WTC11 (cell line): Measurements from ENCODE around the gene CX3CL1. TPM values are rescaled to one million over a fixed set of nuclear protein-coding genes. Genes with fewer than 3 reads are reported as not detected.
"Not testable (repeated sequence)": the region's sequence is repeated elsewhere in the genome, so short reads cannot be mapped to it uniquely, and the experiment has no call there.

ENCODE experiments used
- ATAC-seq: fragments of 200-7000 bp; cut with Tn5 transposase; 2 replicates; pipeline ENCODE4 v1.10.0; 2021; ENCODE audit warnings: mild to moderate bottlenecking, moderate library complexity
- CTCF ChIA-PET: fragments of 300-600 bp; sonication (Branson Sonifier 250); formaldehyde crosslinking; loops from one replicate; lab custom pipeline; 2021; ENCODE audit warnings: antibody characterized with exemption; lab: Charles Lee
- POLR2A ChIA-PET: fragments of 350-600 bp; sonication (Branson Sonifier 250); formaldehyde crosslinking; loops from one replicate; lab custom pipeline; 2021; ENCODE audit warnings: antibody characterized with exemption; lab: Charles Lee
- DNase-seq: peaks from one replicate; pipeline ENCODE4 v3.0.0; 2021; ENCODE audit warnings: low spot score
- H3K27ac Mint-ChIP-seq: 2 replicates; pipeline ENCODE4 v1.8.0; 2021; ENCODE audit warnings: mixed read lengths
- H3K27me3 Mint-ChIP-seq: 2 replicates; pipeline ENCODE4 v1.8.0; 2021; ENCODE audit warnings: low read depth, mild to moderate bottlenecking, moderate library complexity, mixed read lengths
- H3K36me3 Mint-ChIP-seq: 2 replicates; pipeline ENCODE4 v1.8.0; 2021; ENCODE audit warnings: mixed read lengths
- H3K4me1 Mint-ChIP-seq: 2 replicates; pipeline ENCODE4 v1.8.0; 2022; ENCODE audit warnings: mixed read lengths
- H3K4me3 Mint-ChIP-seq: 2 replicates; pipeline ENCODE4 v1.8.0; 2021; ENCODE audit warnings: mild to moderate bottlenecking, moderate library complexity, mixed read lengths
- H3K9me3 Mint-ChIP-seq: 2 replicates; pipeline ENCODE4 v1.8.0; 2021; ENCODE audit warnings: mixed read lengths
- ATF2 ChIP-seq: sonication (generic); formaldehyde crosslinking; IDR thresholded peaks from 2 replicates; pipeline ENCODE4 v1.8.1; 2022; ENCODE audit warnings: low read depth, missing genetic modification reagents, borderline replicate concordance
- E2F5 ChIP-seq: sonication (generic); formaldehyde crosslinking; IDR thresholded peaks from 2 replicates; pipeline ENCODE4 v1.8.1; 2022; ENCODE audit warnings: mild to moderate bottlenecking, moderate library complexity, missing genetic modification reagents
- ESRRA ChIP-seq: sonication (generic); formaldehyde crosslinking; IDR thresholded peaks from 2 replicates; pipeline ENCODE4 v1.8.1; 2022; ENCODE audit warnings: mild to moderate bottlenecking, missing genetic modification reagents, borderline replicate concordance
- GTF2I ChIP-seq: fragments of 250-450 bp; sonication (Bioruptor Pico); conservative IDR thresholded peaks from 2 replicates; pipeline ENCODE4 v1.4.0; 2021; ENCODE audit warnings: mild to moderate bottlenecking
- JAZF1 ChIP-seq: fragments of 250-450 bp; sonication (Bioruptor Pico); IDR thresholded peaks from 2 replicates; pipeline ENCODE4 v1.9.0; 2021; ENCODE audit warnings: moderate library complexity, mild to moderate bottlenecking, inconsistent platforms
- SMAD3 ChIP-seq: sonication (generic); formaldehyde crosslinking; IDR thresholded peaks from 2 replicates; pipeline ENCODE4 v1.8.0; 2022; ENCODE audit warnings: missing genetic modification reagents, mild to moderate bottlenecking, borderline replicate concordance
- SOX15 ChIP-seq: fragments of 250-450 bp; sonication (Bioruptor Pico); IDR thresholded peaks from 2 replicates; pipeline ENCODE4 v1.9.0; 2021; ENCODE audit warnings: mild to moderate bottlenecking
- USF1 ChIP-seq: sonication (generic); formaldehyde crosslinking; IDR thresholded peaks from 2 replicates; pipeline ENCODE4 v1.8.0; 2022; ENCODE audit warnings: mild to moderate bottlenecking, missing genetic modification reagents
- ZNF263 ChIP-seq: sonication (generic); formaldehyde crosslinking; IDR thresholded peaks from 2 replicates; pipeline ENCODE4 v1.8.1; 2022; ENCODE audit warnings: low read depth, mild to moderate bottlenecking, moderate library complexity, missing genetic modification reagents
- ZNF416 ChIP-seq: fragments of 250-450 bp; sonication (Bioruptor Pico); IDR thresholded peaks from 2 replicates; pipeline ENCODE4 v1.9.0; 2021; ENCODE audit warnings: mild to moderate bottlenecking, inconsistent platforms
- total RNA-seq: library from RNA; stranded (reverse); gene quantifications from 3 replicates; pipeline ENCODE4 v1.2.3, GENCODE V29; 2021

CX3CL1 gene
- total RNA-seq, 1 experiment from 2014 or later = 1.2 TPM

GRCh38 chr16:57341441-57342303 is 30.6 kb upstream of the CX3CL1 start (continued):
- no peak for TF ChIP-seq USF1 (CRISPR knock-in tag)
- TF ChIP-seq GTF2I (CRISPR knock-in tag) = no peak
- TF ChIP-seq E2F5 (CRISPR knock-in tag) = no peak
- TF ChIP-seq SOX15 = no peak

- not testable (repeated sequence) for H3K36me3 Mint-ChIP-seq, H3K9me3 Mint-ChIP-seq, H3K4me1 Mint-ChIP-seq, ATAC-seq, H3K27me3 Mint-ChIP-seq, H3K27ac Mint-ChIP-seq, DNase-seq, H3K4me3 Mint-ChIP-seq
- CTCF ChIA-PET = interaction anchor here (1.0 kb wide), 1 partner anchor 12 kb away, joined by 4 read pairs; no protein-coding TSS in a partner anchor
- POLR2A ChIA-PET = interaction anchor here (0.6 kb wide), 1 partner anchor 468 kb away, joined by 4 read pairs; no protein-coding TSS in a partner anchor
These were observed 29.7 kb upstream of the CX3CL1 start for GRCh38 chr16:57342606-57343005.

- no peak overlapping the region for H3K4me3 Mint-ChIP-seq
- no peak for DNase-seq
- no peaks in the 10 kb centered on the region for H3K36me3 Mint-ChIP-seq
- POLR2A ChIA-PET = interaction anchor here (0.6 kb wide), 1 partner anchor 467 kb away, joined by 4 read pairs; no protein-coding TSS in a partner anchor
- TF ChIP-seq E2F5 (CRISPR knock-in tag) (no peak), ZNF416 (CRISPR knock-in tag) (no peak), SMAD3 (CRISPR knock-in tag) (no peak), ESRRA (CRISPR knock-in tag) (no peak), ATF2 (no peak), ZNF263 (CRISPR knock-in tag) (no peak)
- TF ChIP-seq, all 79 proteins: peak for 0
- ATAC-seq = no peak
- H3K4me1 Mint-ChIP-seq = no peaks in the 10 kb centered on the region
- H3K9me3 Mint-ChIP-seq = peaks cover 5% of the 10 kb centered on the region
- CTCF ChIA-PET = interaction anchor here (1.0 kb wide), 2 partner anchors 12 to 74 kb away, joined by 3 to 4 read pairs; no protein-coding TSS in a partner anchor
- H3K27me3 Mint-ChIP-seq = peaks cover 3% of the 10 kb centered on the region
- no peak overlapping the region for H3K27ac Mint-ChIP-seq
These were observed 29.1 kb upstream of the CX3CL1 start for GRCh38 chr16:57343221-57343620.

- DNase-seq, H3K4me1 Mint-ChIP-seq, POLR2A ChIA-PET, H3K36me3 Mint-ChIP-seq, H3K9me3 Mint-ChIP-seq, ATAC-seq, H3K27ac Mint-ChIP-seq, H3K27me3 Mint-ChIP-seq, H3K4me3 Mint-ChIP-seq: not testable (repeated sequence)
- CTCF ChIA-PET = interaction anchor here (1.0 kb wide), 1 partner anchor 73 kb away, joined by 3 read pairs; no protein-coding TSS in a partner anchor
These were observed 28.2 kb upstream of the CX3CL1 start for GRCh38 chr16:57344094-57344493.

GRCh38 chr16:57345021-57345420 is 27.3 kb upstream of the CX3CL1 start:
- CTCF ChIA-PET = no interaction called here
- peaks cover 5% of the 10 kb centered on the region for H3K9me3 Mint-ChIP-seq
- no peak for DNase-seq
- H3K27me3 Mint-ChIP-seq = peaks cover 4% of the 10 kb centered on the region
- POLR2A ChIA-PET = no interaction called here
- no peak for ATAC-seq
- H3K27ac Mint-ChIP-seq = no peak overlapping the region
- H3K4me3 Mint-ChIP-seq = no peak overlapping the region
- H3K36me3 Mint-ChIP-seq = no peaks in the 10 kb centered on the region
- TF ChIP-seq JAZF1 (CRISPR knock-in tag) = no peak
- no peaks in the 10 kb centered on the region for H3K4me1 Mint-ChIP-seq
